ENCODE data around the gene LENG1.

The LENG1 gene

DNA sequence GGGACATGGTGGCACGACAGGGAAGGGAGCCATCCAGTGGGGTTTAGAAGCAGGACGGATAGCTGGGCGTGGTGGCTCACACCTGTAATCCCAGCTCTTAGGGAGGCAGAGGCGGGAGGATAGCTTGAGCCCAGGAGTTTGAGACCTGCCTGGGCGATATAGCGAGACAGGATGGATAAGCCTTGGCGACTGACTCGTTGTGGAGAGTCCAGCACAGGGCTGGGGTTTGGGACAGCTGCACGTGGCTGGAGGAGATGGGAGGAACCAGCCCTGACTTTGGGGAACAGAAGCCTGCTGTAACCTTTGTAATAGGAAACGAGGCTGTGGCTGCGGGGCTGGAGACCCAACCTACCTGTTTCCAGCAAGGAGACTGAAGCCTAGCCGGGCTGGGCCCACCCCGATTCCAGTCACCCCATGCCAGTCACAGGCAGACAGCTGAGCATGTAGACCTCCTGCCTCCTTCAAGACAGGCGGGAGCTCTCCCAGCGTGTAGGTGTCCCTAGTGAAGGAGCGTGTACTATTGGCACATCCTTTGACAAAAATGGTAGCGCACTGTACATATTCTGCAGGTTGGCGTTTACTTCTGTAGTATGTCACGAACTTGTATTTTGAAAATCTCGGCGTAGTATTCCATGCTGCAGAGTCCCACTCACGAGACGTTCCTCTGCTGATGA is 8.0 kb downstream of the LENG1 start:
- Mint-ChIP-seq H3K4me3 (no peak overlapping the region), H3K27ac (peak overlapping the region; percentile 45), H3K9me3 (no peaks in the 10 kb centered on the region), H3K27me3 (ENCODE audit: low read depth) (no peaks in the 10 kb centered on the region), H3K4me1 (ENCODE audit: low read depth) (peaks cover 13% of the 10 kb centered on the region), H3K36me3 (ENCODE audit: low read depth) (peaks cover 66% of the 10 kb centered on the region)
- no peak for DNase-seq (ENCODE audit: low spot score)

DNA sequence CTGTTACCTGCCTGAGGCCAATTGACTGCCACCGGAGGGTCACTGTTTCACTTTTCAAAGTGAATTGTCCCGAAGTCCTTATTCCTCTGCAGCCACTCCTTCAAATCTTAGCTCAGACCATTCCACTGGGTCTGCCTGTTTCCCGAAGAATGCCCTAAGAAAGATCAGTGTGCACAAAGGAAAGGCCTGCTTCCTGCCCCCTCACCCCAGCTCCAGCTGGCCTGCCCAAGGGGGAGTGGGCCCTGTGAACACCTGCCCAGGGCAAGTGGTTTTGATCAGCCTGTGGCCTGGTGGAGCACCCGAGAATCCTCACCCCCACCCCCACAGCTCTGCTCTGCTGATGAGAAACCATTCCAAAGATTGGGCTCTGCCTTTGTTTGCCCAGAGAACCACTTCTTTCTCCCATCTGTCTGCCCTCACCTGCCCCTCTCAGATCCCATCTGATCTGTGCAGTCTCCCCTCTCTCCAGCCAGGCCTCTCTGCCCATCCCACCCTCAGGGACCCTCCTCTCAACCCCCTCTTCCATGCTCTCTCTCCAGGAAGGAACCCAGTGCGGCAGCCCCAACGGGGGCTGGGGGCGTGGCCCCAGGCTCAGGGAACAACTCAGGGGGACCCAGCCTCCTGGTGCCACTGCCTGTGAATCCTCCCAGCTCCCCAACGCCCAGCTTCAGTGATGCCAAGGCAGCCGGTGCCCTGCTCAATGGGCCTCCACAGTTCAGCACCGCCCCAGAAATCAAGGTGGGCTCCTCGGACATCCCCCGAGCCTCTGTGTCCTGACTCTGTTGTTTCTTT is 10.3 kb downstream of the LENG1 start:
- H3K4me3 Mint-ChIP-seq: no peak overlapping the region
- no peaks in the 10 kb centered on the region for H3K9me3 Mint-ChIP-seq
- no peaks in the 10 kb centered on the region for H3K27me3 Mint-ChIP-seq (ENCODE audit: low read depth)
- H3K4me1 Mint-ChIP-seq (ENCODE audit: low read depth): peaks cover 2% of the 10 kb centered on the region
- DNase-seq (ENCODE audit: low spot score): no peak
- H3K36me3 Mint-ChIP-seq (ENCODE audit: low read depth): peaks cover 67% of the 10 kb centered on the region
- no peak overlapping the region for H3K27ac Mint-ChIP-seq

DNA sequence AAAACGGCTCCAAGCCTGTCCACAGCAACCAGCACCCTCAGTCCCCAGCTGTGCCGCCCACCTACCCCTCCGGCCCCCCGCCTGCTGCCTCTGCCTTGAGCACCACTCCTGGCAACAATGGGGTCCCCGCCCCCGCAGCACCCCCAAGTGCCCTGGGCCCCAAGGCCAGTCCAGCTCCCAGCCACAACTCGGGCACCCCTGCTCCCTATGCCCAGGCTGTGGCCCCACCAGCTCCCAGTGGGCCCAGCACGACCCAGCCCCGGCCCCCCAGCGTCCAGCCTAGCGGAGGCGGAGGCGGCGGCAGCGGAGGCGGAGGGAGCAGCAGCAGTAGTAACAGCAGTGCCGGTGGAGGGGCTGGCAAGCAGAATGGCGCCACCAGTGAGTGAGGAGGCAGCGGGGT is 11.4 kb downstream of the LENG1 start:
- Mint-ChIP-seq H3K4me3 (no peak overlapping the region), H3K27me3 (ENCODE audit: low read depth) (no peaks in the 10 kb centered on the region), H3K27ac (no peak overlapping the region), H3K9me3 (no peaks in the 10 kb centered on the region), H3K4me1 (ENCODE audit: low read depth) (no peaks in the 10 kb centered on the region), H3K36me3 (ENCODE audit: low read depth) (peaks cover 67% of the 10 kb centered on the region)
- no peak for DNase-seq (ENCODE audit: low spot score)

DNA sequence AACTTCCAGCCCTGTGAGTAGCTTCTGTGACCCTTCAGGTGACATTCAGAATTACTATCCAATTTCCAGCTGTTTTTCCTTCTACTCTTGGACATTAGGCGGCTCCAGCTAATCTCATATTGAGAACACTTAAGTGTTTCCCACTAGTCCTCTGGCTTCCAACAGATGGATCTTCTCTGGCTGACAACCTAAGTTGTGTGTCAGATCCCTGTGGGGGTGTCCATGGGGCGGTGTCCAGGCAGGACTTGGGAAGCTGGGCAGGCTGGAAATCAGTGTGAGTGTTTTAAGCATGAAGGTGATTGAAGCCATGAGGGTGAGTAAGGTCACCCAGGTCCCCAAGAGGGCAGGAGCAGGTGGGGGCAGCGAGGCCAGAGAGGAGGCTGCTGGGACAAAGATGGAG is 11.8 kb downstream of the LENG1 start:
- DNase-seq (ENCODE audit: low spot score): no peak
- Mint-ChIP-seq H3K9me3 (no peaks in the 10 kb centered on the region), H3K4me1 (ENCODE audit: low read depth) (no peaks in the 10 kb centered on the region), H3K27me3 (ENCODE audit: low read depth) (no peaks in the 10 kb centered on the region), H3K4me3 (no peak overlapping the region), H3K36me3 (ENCODE audit: low read depth) (peaks cover 70% of the 10 kb centered on the region), H3K27ac (no peak overlapping the region)

DNA sequence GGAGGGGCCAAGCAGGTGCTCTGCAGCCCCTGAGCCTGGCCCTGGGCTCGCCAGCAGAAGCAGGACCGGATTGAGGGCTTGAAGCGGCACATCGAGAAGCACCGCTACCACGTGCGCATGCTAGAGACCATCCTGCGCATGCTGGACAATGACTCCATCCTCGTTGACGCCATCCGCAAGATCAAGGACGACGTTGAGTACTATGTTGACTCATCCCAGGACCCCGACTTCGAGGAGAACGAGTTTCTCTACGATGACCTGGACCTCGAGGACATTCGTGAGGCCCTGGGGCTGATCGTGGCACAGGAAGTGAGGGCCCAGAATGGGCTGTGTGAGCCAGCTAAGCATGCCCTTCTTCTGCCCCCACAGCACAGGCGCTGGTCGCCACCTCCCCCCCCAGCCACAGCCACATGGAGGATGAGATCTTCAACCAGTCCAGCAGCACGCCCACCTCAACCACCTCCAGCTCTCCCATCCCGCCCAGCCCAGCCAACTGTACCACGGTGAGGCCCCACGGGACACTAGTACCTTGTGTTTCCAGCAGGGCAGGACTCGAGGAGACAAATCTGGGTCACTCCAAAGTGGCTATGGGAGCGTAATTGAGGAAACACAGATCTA is 13.9 kb downstream of the LENG1 start:
- Mint-ChIP-seq H3K27me3 (ENCODE audit: low read depth) (no peaks in the 10 kb centered on the region), H3K36me3 (ENCODE audit: low read depth) (peaks cover 70% of the 10 kb centered on the region), H3K4me1 (ENCODE audit: low read depth) (peaks cover 10% of the 10 kb centered on the region), H3K4me3 (no peak overlapping the region), H3K27ac (no peak overlapping the region), H3K9me3 (no peaks in the 10 kb centered on the region)
- DNase-seq (ENCODE audit: low spot score): no peak

DNA sequence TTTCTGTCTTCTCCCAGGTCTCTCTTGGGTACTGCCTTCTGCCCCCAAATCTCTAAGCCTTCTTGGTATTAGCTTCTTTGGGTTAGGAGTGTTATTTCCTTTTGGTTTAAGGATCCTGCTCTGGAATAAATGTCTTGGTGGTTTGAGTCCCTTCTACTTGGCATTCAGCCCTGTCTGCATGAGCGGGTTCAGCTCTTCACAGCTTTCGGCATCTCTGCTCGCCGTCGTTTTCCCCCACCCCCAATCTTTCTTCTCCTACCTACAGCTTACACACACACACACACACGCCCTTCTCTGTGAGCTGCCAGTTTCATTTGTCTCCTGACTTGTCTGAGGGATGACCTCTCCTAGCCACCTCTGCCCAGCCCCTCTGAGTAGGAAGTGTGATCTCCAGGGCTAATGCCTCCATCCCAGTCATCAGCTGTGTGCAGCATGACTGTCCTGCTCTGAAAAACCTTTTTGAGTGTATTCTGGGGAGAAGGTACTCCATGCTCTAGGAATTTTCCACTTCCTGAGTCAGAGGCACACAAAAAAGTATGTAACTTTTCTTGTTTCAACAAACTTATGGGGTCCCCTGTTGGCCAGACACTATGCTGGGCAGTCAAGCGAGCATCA is 17.2 kb downstream of the LENG1 start:
- H3K9me3 Mint-ChIP-seq: no peaks in the 10 kb centered on the region
- peaks cover 26% of the 10 kb centered on the region for H3K4me1 Mint-ChIP-seq (ENCODE audit: low read depth)
- no peak overlapping the region for H3K4me3 Mint-ChIP-seq
- H3K36me3 Mint-ChIP-seq (ENCODE audit: low read depth): peaks cover 61% of the 10 kb centered on the region
- DNase-seq (ENCODE audit: low spot score): no peak
- peak overlapping the region; percentile 24 for H3K27ac Mint-ChIP-seq
- no peaks in the 10 kb centered on the region for H3K27me3 Mint-ChIP-seq (ENCODE audit: low read depth)

DNA sequence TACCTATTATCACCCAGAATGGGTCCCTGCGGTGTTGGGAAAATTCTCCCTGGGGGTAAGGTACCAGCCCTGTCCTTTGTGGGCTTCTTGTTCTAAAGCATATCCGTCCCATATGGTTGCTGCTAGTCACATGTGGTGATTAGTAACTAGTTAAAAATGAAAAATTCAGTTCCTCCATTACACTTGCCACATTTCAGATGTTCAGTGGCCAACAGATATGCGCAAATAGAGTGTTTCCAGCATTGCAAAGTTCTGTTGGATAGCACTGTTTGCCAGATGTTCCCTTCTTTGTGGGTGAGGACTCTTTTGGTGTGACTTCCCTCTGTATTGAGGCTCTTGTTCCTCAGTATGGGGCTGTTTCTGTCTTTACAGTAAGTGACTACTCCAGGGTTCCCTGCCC is 18.2 kb downstream of the LENG1 start:
- H3K27me3 Mint-ChIP-seq (ENCODE audit: low read depth): no peaks in the 10 kb centered on the region
- H3K36me3 Mint-ChIP-seq (ENCODE audit: low read depth): peaks cover 52% of the 10 kb centered on the region
- no peak overlapping the region for H3K27ac Mint-ChIP-seq
- H3K4me3 Mint-ChIP-seq: no peak overlapping the region
- H3K9me3 Mint-ChIP-seq: no peaks in the 10 kb centered on the region
- H3K4me1 Mint-ChIP-seq (ENCODE audit: low read depth): peaks cover 29% of the 10 kb centered on the region
- DNase-seq (ENCODE audit: low spot score): no peak

DNA sequence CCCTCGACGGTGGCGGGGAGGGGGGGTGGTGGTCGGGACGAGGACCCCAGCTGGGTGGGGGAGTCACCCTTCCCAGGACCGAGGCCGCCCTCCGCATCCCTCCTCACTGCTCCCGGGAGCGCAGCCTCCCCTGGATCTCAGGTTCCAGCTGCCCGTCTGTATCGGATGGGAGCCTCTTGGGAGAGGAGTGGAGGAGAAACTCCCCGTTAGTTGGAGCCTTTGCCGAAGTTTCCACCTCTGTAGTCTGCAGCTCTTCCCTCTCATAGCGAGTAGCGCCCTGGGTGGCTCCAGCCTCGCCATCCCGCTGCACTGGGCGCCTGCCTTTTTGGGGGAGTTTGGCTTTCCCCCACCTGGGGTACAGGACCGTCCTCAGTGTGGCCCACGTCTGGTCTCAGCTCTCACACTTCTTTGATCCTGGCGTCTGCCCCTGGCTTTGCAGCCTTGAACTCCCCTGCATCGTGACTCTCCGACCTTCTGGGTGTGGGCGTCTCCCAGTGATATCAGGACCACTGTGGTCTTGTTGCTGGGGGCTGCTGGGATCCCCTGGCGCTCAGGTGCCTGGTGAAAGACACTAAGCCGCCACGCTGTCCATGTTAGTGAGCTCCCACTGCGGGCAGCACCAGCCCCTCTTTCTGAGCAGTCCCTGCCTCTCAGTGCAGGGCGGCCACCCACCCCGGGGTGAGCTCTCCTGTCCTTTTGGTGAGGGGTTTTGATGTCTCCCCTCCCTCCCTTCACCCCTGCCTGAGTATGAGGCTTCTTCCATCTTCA is 20.8 kb downstream of the LENG1 start:
- H3K36me3 Mint-ChIP-seq (ENCODE audit: low read depth): peaks cover 32% of the 10 kb centered on the region
- H3K4me1 Mint-ChIP-seq (ENCODE audit: low read depth): peaks cover 40% of the 10 kb centered on the region

DNA sequence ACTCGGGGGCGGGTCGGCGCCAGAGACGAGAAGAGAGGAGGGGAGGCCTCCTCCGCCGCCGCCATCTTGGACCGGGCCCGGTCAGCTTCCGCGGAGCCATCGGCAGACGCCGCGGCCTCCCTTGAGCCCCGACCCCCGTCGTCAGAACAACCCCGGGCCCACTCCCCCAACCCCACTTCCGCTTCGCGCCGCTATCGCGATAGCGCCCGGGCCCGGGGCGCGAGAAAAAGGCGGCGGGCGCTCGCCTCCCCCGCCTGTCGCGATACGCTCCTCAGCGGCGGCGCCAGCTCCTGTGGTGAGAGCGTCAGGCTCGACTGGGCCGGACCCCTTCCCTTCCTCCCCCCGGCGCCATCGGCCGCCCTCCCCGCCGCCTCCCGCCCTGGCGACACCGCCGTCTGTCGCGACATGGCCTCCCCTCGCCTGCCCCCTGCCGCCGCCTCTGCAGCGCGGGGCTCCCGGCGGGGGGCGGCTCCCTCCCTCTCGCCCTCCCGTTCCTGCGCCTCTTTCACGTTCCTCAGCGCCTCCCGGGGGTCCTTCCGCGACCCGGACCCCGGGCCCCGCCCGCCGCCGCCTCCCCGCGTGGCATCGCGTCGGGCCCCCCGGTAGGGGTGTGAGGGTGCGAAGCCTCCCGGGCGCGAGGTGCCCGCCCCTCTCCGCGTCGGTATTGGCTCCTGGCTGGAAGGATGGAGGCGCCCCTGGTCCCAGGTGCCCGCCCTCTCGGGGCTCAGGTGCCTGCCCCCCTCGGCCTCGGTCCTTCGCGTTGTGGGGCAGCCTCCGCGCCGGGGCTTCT is 21.6 kb downstream of the LENG1 start, which contains the start of gene CNOT3:
CNOT3 (plus strand) TSS at position 64 of the 790 bp plus-strand sequence. CDS start 5,217 bp downstream, outside the sequence.
- Mint-ChIP-seq H3K9me3 (no peaks in the 10 kb centered on the region), H3K4me3 (peak within 1 kb of the TSS; percentile 91), H3K27me3 (ENCODE audit: low read depth) (no peaks in the 10 kb centered on the region), H3K27ac (peak within 1 kb of the TSS; percentile 92), H3K4me1 (ENCODE audit: low read depth) (peaks cover 40% of the 10 kb centered on the region), H3K36me3 (ENCODE audit: low read depth) (peaks cover 24% of the 10 kb centered on the region)
- DNase-seq (ENCODE audit: low spot score): no peak

More for the DNA sequence above, 20.8 kb downstream of the LENG1 start:
- DNase-seq (ENCODE audit: low spot score): peak; percentile 29
- H3K27ac Mint-ChIP-seq: peak overlapping the region; percentile 92
- H3K4me3 Mint-ChIP-seq: peak overlapping the region; percentile 91
- no peaks in the 10 kb centered on the region for H3K9me3 Mint-ChIP-seq
- H3K27me3 Mint-ChIP-seq (ENCODE audit: low read depth): no peaks in the 10 kb centered on the region

DNA sequence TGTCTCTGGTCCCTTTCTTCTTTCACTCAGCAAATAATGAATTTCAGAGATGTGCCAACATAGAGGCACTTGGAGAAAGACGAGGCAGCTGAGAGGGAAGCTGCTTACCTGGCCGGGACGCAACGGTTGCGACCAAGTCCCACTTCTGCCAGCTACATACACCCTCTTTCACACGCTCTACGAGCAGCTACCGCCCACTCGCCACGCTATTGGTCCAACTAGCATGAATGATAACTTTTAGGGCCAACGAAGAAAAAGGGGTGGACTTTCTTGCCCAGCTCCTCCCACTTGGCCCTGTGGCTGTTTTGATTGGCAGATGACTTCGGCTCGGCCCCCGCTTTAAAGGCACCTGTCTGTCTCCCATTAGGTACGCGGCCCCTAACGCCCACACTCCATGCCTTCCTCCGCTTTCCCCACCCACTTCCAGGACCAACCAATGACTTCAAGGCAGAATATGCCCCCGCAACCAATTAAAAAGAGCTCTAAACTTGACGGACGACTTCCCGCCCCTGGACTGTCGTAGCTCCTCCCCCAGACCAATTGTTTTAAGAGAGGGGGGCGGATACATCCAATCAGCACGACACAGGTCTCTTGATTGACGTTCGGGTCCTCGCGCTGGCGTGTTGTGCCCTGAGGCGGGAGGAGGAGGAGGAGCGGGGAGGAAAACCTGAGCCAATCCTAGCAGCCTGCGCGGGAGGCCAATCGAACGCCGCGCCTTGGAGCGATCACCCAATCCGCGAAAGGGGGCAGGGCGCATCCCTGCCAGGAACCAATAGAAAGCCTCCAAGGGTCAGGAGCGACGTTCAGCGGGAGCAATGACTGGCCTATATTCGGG is 22.4 kb downstream of the LENG1 start:
- Mint-ChIP-seq H3K4me3 (peak overlapping the region; percentile 90), H3K36me3 (ENCODE audit: low read depth) (peaks cover 19% of the 10 kb centered on the region), H3K27me3 (ENCODE audit: low read depth) (no peaks in the 10 kb centered on the region), H3K4me1 (ENCODE audit: low read depth) (peaks cover 39% of the 10 kb centered on the region), H3K27ac (peak overlapping the region; percentile 78), H3K9me3 (no peaks in the 10 kb centered on the region)
- DNase-seq (ENCODE audit: low spot score): peak; percentile 99

DNA sequence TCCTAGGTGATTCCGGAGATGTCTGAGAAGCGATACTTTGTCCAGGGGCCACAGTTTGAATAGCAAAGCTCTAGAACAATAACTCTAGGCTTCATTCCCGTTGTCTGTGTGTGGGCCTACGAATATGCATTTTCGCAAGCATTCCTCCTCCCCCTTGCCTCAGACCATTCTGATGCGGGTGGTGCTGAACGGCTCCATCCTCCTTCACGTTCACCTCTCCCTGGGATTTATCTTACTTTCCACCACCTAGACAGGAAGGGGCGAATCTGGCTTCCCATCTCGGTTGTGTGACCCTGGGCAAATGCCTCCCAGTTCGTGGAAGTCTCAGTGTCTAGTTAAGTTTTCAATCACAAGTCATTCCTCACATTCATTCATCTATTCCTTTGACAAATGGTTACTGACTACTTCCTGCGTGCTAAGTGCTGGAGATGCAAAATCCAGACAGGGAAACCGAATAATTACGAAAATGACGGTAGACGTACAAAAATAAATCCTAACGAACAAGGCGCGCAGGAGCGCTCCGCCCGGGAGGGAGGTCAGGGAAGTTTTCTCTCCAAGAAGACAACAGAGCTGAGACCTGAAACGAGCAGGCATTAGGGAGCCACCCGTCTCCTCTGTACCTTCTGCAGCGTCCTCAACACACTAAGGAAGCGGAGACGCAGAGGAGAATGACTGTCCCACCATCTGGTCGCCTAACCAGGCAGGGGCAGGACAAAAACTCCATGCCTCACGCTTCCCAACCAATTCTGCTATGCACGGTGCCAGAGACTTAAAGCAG is 23.2 kb downstream of the LENG1 start:
- Mint-ChIP-seq H3K27ac (peak overlapping the region; percentile 78), H3K36me3 (ENCODE audit: low read depth) (peaks cover 15% of the 10 kb centered on the region), H3K4me3 (peak overlapping the region; percentile 90), H3K27me3 (ENCODE audit: low read depth) (no peaks in the 10 kb centered on the region), H3K4me1 (ENCODE audit: low read depth) (peaks cover 32% of the 10 kb centered on the region), H3K9me3 (no peaks in the 10 kb centered on the region)
- peak; percentile 14 for DNase-seq (ENCODE audit: low spot score)
